HG02763 (cell line): ENCODE measurements around the gene TAF10.

Experiments used
- ATAC-seq: cut with Tn5 transposase; IDR thresholded peaks from one replicate; pipeline ENCODE4 v1.9.1; 2021; ENCODE audit warnings: mild to moderate bottlenecking, moderate library complexity; ENCODE audit not compliant: unreplicated experiment

Gene TAF10

GRCh38 chr11:6561288-6561687 is 50.7 kb downstream of the TAF10 start:
- ATAC-seq = no peak
